ENCODE measurements around the gene ARID5A.
"Not testable (repeated sequence)": the region's sequence is repeated elsewhere in the genome, so short reads cannot be mapped to it uniquely, and the experiment has no call there.

ARID5A gene

GRCh38 chr2:96546321-96546720, 9.8 kb downstream of the ARID5A start:
- no peak for DNase-seq

GRCh38 chr2:96546797-96547196, 10.2 kb downstream of the ARID5A start:
- no peak for DNase-seq

- no peak for DNase-seq
These were observed 10.7 kb downstream of the ARID5A start for GRCh38 chr2:96547203-96547641.

GRCh38 chr2:96547731-96548171, 11.2 kb downstream of the ARID5A start:
- DNase-seq, result no peak

GRCh38 chr2:96548558-96549465, 12.3 kb downstream of the ARID5A start:
- no peak for DNase-seq

- DNase-seq, result no peak
These were observed 12.9 kb downstream of the ARID5A start for GRCh38 chr2:96549466-96549785.

GRCh38 chr2:96549967-96550786, 13.6 kb downstream of the ARID5A start:
- DNase-seq, result no peak

GRCh38 chr2:96550787-96551604, 14.4 kb downstream of the ARID5A start:
- DNase-seq, result no peak

- DNase-seq, result no peak
These were observed 15.2 kb downstream of the ARID5A start for GRCh38 chr2:96551605-96552314.

- DNase-seq, result no peak
These were observed 16.0 kb downstream of the ARID5A start for GRCh38 chr2:96552315-96553175.

GRCh38 chr2:96553176-96553956, 16.8 kb downstream of the ARID5A start:
- DNase-seq, result no peak

GRCh38 chr2:96553957-96554292, 17.4 kb downstream of the ARID5A start:
- not testable (repeated sequence) for DNase-seq

GRCh38 chr2:96554293-96555145, 18.0 kb downstream of the ARID5A start:
- no peak for DNase-seq

- no peak for DNase-seq
These were observed 18.6 kb downstream of the ARID5A start for GRCh38 chr2:96555146-96555610.

- no peak for DNase-seq
These were observed 20.1 kb downstream of the ARID5A start for GRCh38 chr2:96556441-96557330.

GRCh38 chr2:96557421-96557820, 20.9 kb downstream of the ARID5A start:
- not testable (repeated sequence) for DNase-seq

- DNase-seq, result no peak
These were observed 21.5 kb downstream of the ARID5A start for GRCh38 chr2:96558061-96558460.

- DNase-seq, result no peak
These were observed 21.9 kb downstream of the ARID5A start for GRCh38 chr2:96558485-96558884.
